ENCODE measurements around the gene COL5A3.

DNA sequence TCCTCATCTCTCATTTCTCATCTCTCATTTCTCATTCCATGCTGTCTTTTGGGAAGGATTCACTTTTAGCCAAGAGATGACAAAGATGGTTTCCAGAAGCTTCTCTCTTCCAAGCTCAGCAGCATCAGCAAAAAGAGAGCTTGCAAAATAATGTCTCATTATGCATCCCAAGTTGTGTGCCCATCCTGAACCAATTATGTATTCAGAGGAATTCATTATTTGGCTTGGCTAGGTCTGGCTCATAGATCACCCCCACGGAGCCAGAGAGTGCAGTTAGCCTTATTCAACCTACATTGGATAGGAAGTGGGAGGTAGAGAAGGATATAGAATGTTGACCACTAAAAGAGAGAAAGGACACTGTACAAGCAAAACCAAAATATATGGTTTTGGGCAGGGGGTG, 68.6 kb downstream of the COL5A3 start:
- TF ChIP-seq, protein P1, sequence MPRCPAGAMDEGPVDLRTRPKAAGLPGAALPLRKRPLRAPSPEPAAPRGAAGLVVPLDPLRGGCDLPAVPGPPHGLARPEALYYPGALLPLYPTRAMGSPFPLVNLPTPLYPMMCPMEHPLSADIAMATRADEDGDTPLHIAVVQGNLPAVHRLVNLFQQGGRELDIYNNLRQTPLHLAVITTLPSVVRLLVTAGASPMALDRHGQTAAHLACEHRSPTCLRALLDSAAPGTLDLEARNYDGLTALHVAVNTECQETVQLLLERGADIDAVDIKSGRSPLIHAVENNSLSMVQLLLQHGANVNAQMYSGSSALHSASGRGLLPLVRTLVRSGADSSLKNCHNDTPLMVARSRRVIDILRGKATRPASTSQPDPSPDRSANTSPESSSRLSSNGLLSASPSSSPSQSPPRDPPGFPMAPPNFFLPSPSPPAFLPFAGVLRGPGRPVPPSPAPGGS (IDR thresholded peaks at IDR 0.05), result no peak
- TF ChIP-seq TP53 (CRISPR knock-in tag; IDR thresholded peaks at IDR 0.05) (no peak), EHF (CRISPR knock-in tag; IDR thresholded peaks at IDR 0.05) (no peak), CTCF (IDR thresholded peaks at IDR 0.05) (no peak), KDM1A (IDR thresholded peaks at IDR 0.05; ENCODE audit: low read depth) (no peak), REST (IDR thresholded peaks at IDR 0.05) (no peak), TFCP2L1 (CRISPR knock-in tag; IDR thresholded peaks at IDR 0.05) (no peak), SMC3 (IDR thresholded peaks at IDR 0.05) (no peak), CBX8 (IDR thresholded peaks at IDR 0.05) (no peak), SREBF2 (IDR thresholded peaks at IDR 0.05) (no peak), ZSCAN20 (CRISPR knock-in tag; IDR thresholded peaks at IDR 0.05) (no peak), CHD4 (IDR thresholded peaks at IDR 0.05; ENCODE audit: borderline replicate concordance) (no peak), FOXS1 (CRISPR knock-in tag; IDR thresholded peaks at IDR 0.05) (no peak)
